Stimulated activated CD8-positive, alpha-beta memory T cell treated with anti-CD3 and anti-CD28 coated beads, Interleukin-15, amount 100 ng/mL, for 24 hours (primary cell): ENCODE measurements around the gene SNRNP40.
"Not testable (repeated sequence)": the region's sequence is repeated elsewhere in the genome, so short reads cannot be mapped to it uniquely, and the experiment has no call there.

Experiments
- DNase-seq: peaks from one replicate; pipeline ENCODE4 v3.0.0-alpha.2; 2020; ENCODE audit warnings: low read depth

The SNRNP40 gene

GRCh38 chr1:31296486-31297276, at the start of gene SNRNP40, which contains the start of gene ZCCHC17:
Gene SNRNP40 (minus strand): TSS chr1:31296788. CDS start chr1:31296751, 37 bp downstream.
Gene ZCCHC17 (plus strand): TSS chr1:31297032. CDS start chr1:31310099, 13,067 bp downstream.
- DNase-seq = peak; percentile 67

- DNase-seq = no peak
Observed at GRCh38 chr1:31345635-31346034, 49.0 kb upstream of the SNRNP40 start.

GRCh38 chr1:31344503-31344902, 47.9 kb upstream of the SNRNP40 start:
- no peak for DNase-seq

GRCh38 chr1:31336687-31337467, 40.3 kb upstream of the SNRNP40 start:
- DNase-seq = no peak

- DNase-seq = no peak
Observed at GRCh38 chr1:31335007-31335406, 38.4 kb upstream of the SNRNP40 start.

- no peak for DNase-seq
Observed at GRCh38 chr1:31327381-31327780, 30.8 kb upstream of the SNRNP40 start.

- DNase-seq = no peak
Observed at GRCh38 chr1:31326461-31326860, 29.9 kb upstream of the SNRNP40 start.

GRCh38 chr1:31324992-31325391, 28.4 kb upstream of the SNRNP40 start:
- DNase-seq = no peak

GRCh38 chr1:31324093-31324492, 27.5 kb upstream of the SNRNP40 start:
- no peak for DNase-seq

GRCh38 chr1:31318146-31318545, 21.6 kb upstream of the SNRNP40 start:
- no peak for DNase-seq

- DNase-seq = no peak
Observed at GRCh38 chr1:31315902-31316301, 19.3 kb upstream of the SNRNP40 start.

- no peak for DNase-seq
Observed at GRCh38 chr1:31310198-31310597, 13.6 kb upstream of the SNRNP40 start.

- no peak for DNase-seq
Observed at GRCh38 chr1:31308036-31308435, 11.4 kb upstream of the SNRNP40 start.

GRCh38 chr1:31306278-31306677, 9.7 kb upstream of the SNRNP40 start:
- no peak for DNase-seq

GRCh38 chr1:31302709-31303441, 6.3 kb upstream of the SNRNP40 start:
- DNase-seq = no peak

GRCh38 chr1:31300193-31300592, 3.6 kb upstream of the SNRNP40 start:
- DNase-seq = no peak

GRCh38 chr1:31299365-31299764, 2.8 kb upstream of the SNRNP40 start:
- no peak for DNase-seq

GRCh38 chr1:31297277-31298247, 974 bp upstream of the SNRNP40 start:
- DNase-seq = no peak

- DNase-seq = no peak
Observed at GRCh38 chr1:31295874-31296485, 608 bp downstream of the SNRNP40 start.

GRCh38 chr1:31289021-31289420, 7.6 kb downstream of the SNRNP40 start:
- no peak for DNase-seq

GRCh38 chr1:31287791-31288190, 8.8 kb downstream of the SNRNP40 start:
- DNase-seq = not testable (repeated sequence)
